B cell (primary cell): ENCODE data around the gene PA2G4. TPM values are rescaled to one million over a fixed set of nuclear protein-coding genes. Genes with fewer than 3 reads are reported as not detected.

ENCODE experiments used
- ATAC-seq: fragments of 200-7000 bp; cut with Tn5 transposase; one replicate; pipeline ENCODE4 v1.10.0; 2021; ENCODE audit warnings: low read depth, mild to moderate bottlenecking, moderate number of reproducible peaks, moderate library complexity
- CTCF ChIA-PET: fragments of 350-600 bp; sonication (Branson Sonifier 250); formaldehyde crosslinking; loops from one replicate; lab custom pipeline; 2021; ENCODE audit warnings: antibody characterized with exemption, inconsistent platforms; lab: Charles Lee
- POLR2A ChIA-PET: fragments of 350-600 bp; sonication (Branson Sonifier 250); formaldehyde crosslinking; loops from one replicate; lab custom pipeline; 2021; ENCODE audit warnings: antibody characterized with exemption; lab: Charles Lee
- DNase-seq: peaks from one replicate; pipeline ENCODE4 v3.0.0; 2013
- H2AFZ ChIP-seq: 2 replicates; pipeline ENCODE4 v1.6.1; 2012; ENCODE audit warnings: mild to moderate bottlenecking, low read depth, low read length; ENCODE audit not compliant: insufficient read depth, poor library complexity, severe bottlenecking
- H3K27ac ChIP-seq, 2 donors: 1 replicate in 1 of 2; 2 replicates in 1 of 2; pipeline ENCODE4 v1.5.1; 2012 to 2013; ENCODE audit warnings: low read length in 2 of 2, mild to moderate bottlenecking in 2 of 2, moderate library complexity in 1 of 2
- H3K27me3 ChIP-seq, 4 experiments: fragments of 200-600 bp in 1 of 4; sonication (generic) in 1 of 4; replicated peaks in 1 of 4; 1 replicate in 2 of 4; 2 replicates in 2 of 4; pipeline versions ENCODE4 v1.6.1 to v1.7.0; 2013 to 2016; ENCODE audit warnings: low read length in 3 of 4, mild to moderate bottlenecking in 2 of 4, mixed read lengths in 1 of 4, moderate library complexity in 1 of 4; ENCODE audit not compliant: insufficient read depth in 4 of 4, control insufficient read depth in 3 of 4; ENCODE audit errors: control extremely low read depth in 1 of 4
- H3K36me3 ChIP-seq, 2 experiments: replicated peaks in 1 of 2; 1 replicate in 1 of 2; 2 replicates in 1 of 2; pipeline versions ENCODE4 v1.6.1 to v1.7.1; 2013; ENCODE audit warnings: low read length in 1 of 2; ENCODE audit not compliant: insufficient read depth in 2 of 2, control insufficient read depth in 1 of 2; ENCODE audit errors: control extremely low read depth in 1 of 2, extremely low read depth in 1 of 2
- H3K4me1 ChIP-seq, 2 donors: fragments of 200-600 bp in 1 of 2; sonication (generic) in 1 of 2; 1 replicate in 1 of 2; 2 replicates in 1 of 2; pipeline versions ENCODE4 v1.5.1 to v1.6.1; 2013 to 2017; ENCODE audit warnings: low read length in 2 of 2; ENCODE audit not compliant: control insufficient read depth in 2 of 2, insufficient read depth in 2 of 2
- H3K4me2 ChIP-seq: replicated peaks from 2 replicates; pipeline ENCODE3; 2012; ENCODE audit warnings: mild to moderate bottlenecking, low read depth, low read length; ENCODE audit not compliant: poor library complexity, severe bottlenecking
- H3K4me3 ChIP-seq, 5 experiments: fragments of 200-600 bp in 1 of 5; sonication (generic) in 1 of 5; 1 replicate in 3 of 5; 2 replicates in 2 of 5; pipeline versions ENCODE4 v1.5.1 to v1.7.0; 2011 to 2016; ENCODE audit warnings: low read length in 4 of 5, mild to moderate bottlenecking in 4 of 5, low read depth in 2 of 5, control low read depth in 1 of 5, moderate library complexity in 1 of 5; ENCODE audit not compliant: insufficient read depth in 1 of 5; ENCODE audit errors: control extremely low read depth in 1 of 5, extremely low read depth in 1 of 5
- H3K79me2 ChIP-seq: fragments of 200-600 bp; sonication (generic); one replicate; pipeline ENCODE4 v1.6.0; 2016; ENCODE audit warnings: low read length; ENCODE audit not compliant: control insufficient read depth, insufficient read depth
- H3K9ac ChIP-seq: fragments of 200-600 bp; sonication (generic); 2 replicates; pipeline ENCODE4 v1.6.1; 2017; ENCODE audit warnings: mild to moderate bottlenecking, low read length, moderate library complexity
- H3K9me3 ChIP-seq, 3 donors: one replicate each; pipeline versions ENCODE4 v1.6.1 to v1.7.1; 2013; ENCODE audit warnings: low read length in 2 of 3; ENCODE audit not compliant: control insufficient read depth in 2 of 3, insufficient read depth in 1 of 3; ENCODE audit errors: control extremely low read depth in 1 of 3
- H4K20me1 ChIP-seq: 2 replicates; pipeline ENCODE4 v1.6.0; 2012; ENCODE audit warnings: mild to moderate bottlenecking, low read length; ENCODE audit not compliant: insufficient read depth, control insufficient read depth, poor library complexity, severe bottlenecking
- H3K27ac Mint-ChIP-seq: one replicate; pipeline ENCODE4 v1.8.0; 2021; ENCODE audit warnings: mixed read lengths
- H3K27me3 Mint-ChIP-seq: one replicate; pipeline ENCODE4 v1.8.0; 2021; ENCODE audit warnings: mixed read lengths
- H3K4me1 Mint-ChIP-seq: one replicate; pipeline ENCODE4 v1.8.0; 2021; ENCODE audit warnings: mixed read lengths
- H3K4me3 Mint-ChIP-seq: one replicate; pipeline ENCODE4 v1.8.0; 2021; ENCODE audit warnings: mixed read lengths
- H3K9me3 Mint-ChIP-seq: one replicate; pipeline ENCODE4 v1.8.0; 2022; ENCODE audit warnings: mixed read lengths; ENCODE audit not compliant: insufficient read depth
- EZH2 ChIP-seq: IDR thresholded peaks from 2 replicates; pipeline ENCODE4 v1.6.1; 2012; ENCODE audit warnings: borderline replicate concordance, low read depth, mild to moderate bottlenecking, moderate library complexity, low read length; ENCODE audit not compliant: insufficient read depth, poor library complexity, severe bottlenecking
- WGBS: methylation state at CpG from one replicate; pipeline ENCODE4 v1.1.5; 2013; ENCODE audit warnings: missing lambda C conversion rate; ENCODE audit not compliant: insufficient coverage; 5-methylcytosine and 5-hydroxymethylcytosine counted together
- intact Hi-C: fragments of 100-400 bp; cut with micrococcal nuclease; formaldehyde crosslinking; loops from one replicate; pipeline ENCODE4 v1.10.0; 2022
- polyA plus RNA-seq: library from polyadenylated mRNA; depleted of rRNA; stranded (reverse); fragments of >200 nt; gene quantifications from 2 replicates; pipeline ENCODE4 v1.2.3, GENCODE V29; 2012
- total RNA-seq, 2 donors: library from RNA; stranded (reverse); fragments of 120-200 nt in 1 of 2; gene quantifications; 1 replicate in 1 of 2; 2 replicates in 1 of 2; pipeline versions ENCODE4 v1.2.3 to v1.2.4, GENCODE V29; 2013 to 2022
- TF ChIP-seq, protein P1 (sequence below): fragments of 200-600 bp; IDR thresholded peaks from one replicate; pipeline ENCODE4 v1.8.0; 2022; ENCODE audit warnings: antibody characterized with exemption, mild to moderate bottlenecking

The PA2G4 gene
- total and polyA plus RNA-seq, 2 donors (not counting 1 experiment from before 2014, with no cell fraction given), result 56.7 to 77.3 TPM

DNA sequence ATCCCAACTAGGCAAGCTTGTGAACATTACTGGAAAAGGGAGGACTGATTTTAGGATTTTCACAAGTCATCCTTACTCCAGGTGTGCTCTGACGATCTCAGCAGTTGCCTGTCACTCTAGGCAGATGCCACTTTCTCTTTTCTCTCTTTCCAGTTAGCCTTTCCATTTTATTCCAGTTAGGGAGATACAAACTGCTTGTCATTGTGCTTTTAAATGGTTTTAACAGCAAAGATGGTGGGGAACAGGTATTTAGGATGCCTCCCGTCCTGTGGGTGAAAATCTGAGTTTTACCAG lies 1.2 kb downstream of the PA2G4 start:
- peaks cover 18 to 23% of the 10 kb centered on the region in 2 donors for H3K4me1 ChIP-seq
- WGBS, result 0% methylated on average over 1 of the region's 2 CpGs
- POLR2A ChIA-PET, result interaction anchor here (2.0 to 2.5 kb wide), 2 partner anchors 11 to 131 kb away, joined by 5 to 42 read pairs; partner anchors contain the start of genes RAB5B, RPL41 and ZC3H10
- H3K9me3 ChIP-seq, result no peaks in the 10 kb centered on the region
- no peak for TF ChIP-seq EZH2
- TF ChIP-seq, protein P1, sequence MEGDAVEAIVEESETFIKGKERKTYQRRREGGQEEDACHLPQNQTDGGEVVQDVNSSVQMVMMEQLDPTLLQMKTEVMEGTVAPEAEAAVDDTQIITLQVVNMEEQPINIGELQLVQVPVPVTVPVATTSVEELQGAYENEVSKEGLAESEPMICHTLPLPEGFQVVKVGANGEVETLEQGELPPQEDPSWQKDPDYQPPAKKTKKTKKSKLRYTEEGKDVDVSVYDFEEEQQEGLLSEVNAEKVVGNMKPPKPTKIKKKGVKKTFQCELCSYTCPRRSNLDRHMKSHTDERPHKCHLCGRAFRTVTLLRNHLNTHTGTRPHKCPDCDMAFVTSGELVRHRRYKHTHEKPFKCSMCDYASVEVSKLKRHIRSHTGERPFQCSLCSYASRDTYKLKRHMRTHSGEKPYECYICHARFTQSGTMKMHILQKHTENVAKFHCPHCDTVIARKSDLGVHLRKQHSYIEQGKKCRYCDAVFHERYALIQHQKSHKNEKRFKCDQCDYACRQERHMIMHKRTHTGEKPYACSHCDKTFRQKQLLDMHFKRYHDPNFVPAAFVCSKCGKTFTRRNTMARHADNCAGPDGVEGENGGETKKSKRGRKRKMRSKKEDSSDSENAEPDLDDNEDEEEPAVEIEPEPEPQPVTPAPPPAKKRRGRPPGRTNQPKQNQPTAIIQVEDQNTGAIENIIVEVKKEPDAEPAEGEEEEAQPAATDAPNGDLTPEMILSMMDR, result no peak
- Mint-ChIP-seq H3K27ac (peak overlapping the region; percentile 92), H3K4me3 (peak overlapping the region; percentile 100), H3K4me1 (peaks cover 38% of the 10 kb centered on the region), H3K9me3 (no peaks in the 10 kb centered on the region), H3K27me3 (no peaks in the 10 kb centered on the region)
- no peak overlapping the region for H2AFZ ChIP-seq
- peak overlapping the region in 1 of 2 donors; percentile 67 for H3K27ac ChIP-seq
- ATAC-seq (no peak), DNase-seq (no peak)
- peak overlapping the region; percentile 83 for H3K4me2 ChIP-seq
- H3K4me3 ChIP-seq, result peak overlapping the region in 4 of 5 experiments; percentile 79 to 93 (median 89)
- no peaks in the 10 kb centered on the region for H4K20me1 ChIP-seq
- no peaks in the 10 kb centered on the region for H3K27me3 ChIP-seq
- intact Hi-C loops, result no loop called here
- peaks cover 0 to 38% of the 10 kb centered on the region in 2 experiments for H3K36me3 ChIP-seq
- CTCF ChIA-PET, result interaction anchor here (3.0 to 3.7 kb wide), 2 partner anchors 11 to 84 kb away, joined by 11 to 34 read pairs; partner anchors contain the start of genes RPL41, SMARCC2 and ZC3H10
- H3K79me2 ChIP-seq, result peaks cover 27% of the 10 kb centered on the region
- peak overlapping the region; percentile 83 for H3K9ac ChIP-seq

- H3K9ac ChIP-seq, result no peak overlapping the region
- H3K4me2 ChIP-seq, result no peak overlapping the region
- WGBS, result 95% methylated on average over 2 of the region's 3 CpGs
These were observed 2.9 kb downstream of the PA2G4 start for GRCh38 chr12:56107242-56107641.

More at GRCh38 chr12:56107242-56107641, 2.9 kb downstream of the PA2G4 start:
- no peaks in the 10 kb centered on the region for H3K9me3 Mint-ChIP-seq
- H3K4me1 ChIP-seq, result peaks cover 18 to 23% of the 10 kb centered on the region in 2 donors
- H3K27ac Mint-ChIP-seq, result no peak overlapping the region
- H3K27me3 Mint-ChIP-seq, result no peaks in the 10 kb centered on the region
- TF ChIP-seq, protein P1, result no peak
- TF ChIP-seq EZH2, result no peak
- POLR2A ChIA-PET, result interaction anchor here (0.6 to 1.9 kb wide), 3 partner anchors 9 to 54 kb away, joined by 3 to 9 read pairs (median 4); partner anchors contain the start of genes MYL6B and RPL41
- peaks cover 0 to 52% of the 10 kb centered on the region in 2 experiments for H3K36me3 ChIP-seq
- intact Hi-C loops, result no loop called here
- H3K79me2 ChIP-seq, result peaks cover 27% of the 10 kb centered on the region
- CTCF ChIA-PET, result interaction anchor here (1.2 to 2.8 kb wide), 2 partner anchors 11 to 82 kb away, joined by 4 to 11 read pairs; partner anchors contain the start of genes SMARCC2 and ZC3H10
- no peak overlapping the region for H3K4me3 Mint-ChIP-seq
- no peak overlapping the region for H3K27ac ChIP-seq
- H3K27me3 ChIP-seq, result no peaks in the 10 kb centered on the region
- H3K4me1 Mint-ChIP-seq, result peaks cover 38% of the 10 kb centered on the region
- H3K4me3 ChIP-seq, result no peak overlapping the region
- DNase-seq (no peak), ATAC-seq (no peak)
- no peak overlapping the region for H2AFZ ChIP-seq
- no peaks in the 10 kb centered on the region for H4K20me1 ChIP-seq
- H3K9me3 ChIP-seq, result no peaks in the 10 kb centered on the region
